HG03060 (cell line): ENCODE results near the gene UNK.
"Not testable (repeated sequence)": the region's sequence is repeated elsewhere in the genome, so short reads cannot be mapped to it uniquely, and the experiment has no call there.

Experiments
- ATAC-seq: cut with Tn5 transposase; IDR thresholded peaks from one replicate; pipeline ENCODE4 v1.9.1; 2021; ENCODE audit warnings: low read depth, moderate number of reproducible peaks; ENCODE audit not compliant: unreplicated experiment

UNK gene

DNA sequence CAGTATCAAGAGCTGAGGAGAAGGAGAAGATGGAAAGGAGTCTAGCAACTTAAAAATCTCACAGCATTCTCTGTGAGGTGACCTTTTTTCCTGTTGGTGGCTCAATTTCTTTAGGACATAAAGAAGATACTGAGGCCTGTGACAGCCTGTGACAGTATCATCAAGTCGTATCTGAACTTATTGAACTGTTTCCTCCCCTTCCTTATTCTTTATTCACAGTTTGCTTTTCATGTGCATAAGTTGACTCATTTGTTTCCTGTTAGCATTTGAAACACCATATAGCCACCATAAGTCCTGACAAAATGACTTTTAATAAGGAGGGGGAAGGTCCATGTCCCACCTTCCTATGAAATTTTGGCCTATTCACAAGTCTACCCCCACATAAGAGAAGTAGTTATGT is 8.9 kb downstream of the UNK start:
- ATAC-seq, result no peak

DNA sequence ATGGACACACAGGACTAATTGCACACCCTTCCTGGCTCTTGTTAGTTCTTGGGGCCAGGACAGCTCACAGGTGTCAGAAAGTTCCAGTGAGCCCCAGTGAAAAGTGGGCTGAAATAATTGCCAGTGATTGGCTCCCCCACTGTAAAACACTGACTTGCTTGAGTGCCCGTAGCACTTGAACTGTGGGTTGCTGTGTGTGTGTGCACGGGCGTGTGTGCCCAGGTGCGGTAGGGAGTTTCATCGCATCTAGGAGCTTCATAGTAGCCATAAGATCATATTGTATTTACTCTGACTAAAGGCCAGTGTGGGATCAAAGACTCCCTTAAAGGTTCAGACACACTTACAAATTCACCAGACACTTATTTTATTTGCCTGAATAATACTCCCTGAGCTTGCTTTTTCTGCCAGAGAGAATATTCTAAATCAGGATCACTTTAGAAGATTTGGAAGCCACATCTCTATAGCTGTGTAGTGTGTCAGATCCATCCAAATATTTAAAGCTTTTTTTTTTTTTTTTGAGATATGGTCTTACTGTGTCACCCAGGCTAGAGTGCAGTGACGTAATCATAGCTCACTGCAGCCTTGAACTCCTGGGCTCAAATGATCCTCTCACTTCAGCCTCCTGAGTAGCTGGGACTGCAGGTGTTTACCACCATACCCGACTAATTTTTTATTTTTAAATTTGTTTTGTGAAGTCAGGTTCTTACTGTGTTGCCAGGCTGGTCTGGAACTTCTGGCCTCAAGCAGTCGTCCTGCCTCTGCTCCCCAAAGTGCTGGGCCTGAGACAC is 11.4 kb downstream of the UNK start:
- ATAC-seq, result no peak

DNA sequence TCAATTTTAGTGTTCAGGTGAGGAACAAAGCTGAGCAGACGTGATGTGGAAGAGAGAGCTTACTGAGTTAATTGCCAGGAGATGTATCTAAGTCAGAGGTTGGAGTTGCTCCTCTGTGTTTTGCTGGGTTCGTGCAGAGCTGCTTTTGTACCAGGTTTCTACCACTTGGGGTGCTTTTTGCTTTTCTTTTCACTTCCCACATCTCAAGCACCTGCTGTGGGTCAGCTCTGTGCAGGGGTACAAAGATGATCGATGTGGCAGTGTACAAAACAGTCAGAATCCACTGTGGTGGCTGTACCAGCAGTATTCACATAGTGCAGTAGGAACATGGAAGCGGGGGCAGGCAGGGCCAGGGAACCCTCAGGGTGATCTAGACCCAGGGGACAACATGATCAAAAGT is 14.8 kb downstream of the UNK start:
- ATAC-seq, result no peak

DNA sequence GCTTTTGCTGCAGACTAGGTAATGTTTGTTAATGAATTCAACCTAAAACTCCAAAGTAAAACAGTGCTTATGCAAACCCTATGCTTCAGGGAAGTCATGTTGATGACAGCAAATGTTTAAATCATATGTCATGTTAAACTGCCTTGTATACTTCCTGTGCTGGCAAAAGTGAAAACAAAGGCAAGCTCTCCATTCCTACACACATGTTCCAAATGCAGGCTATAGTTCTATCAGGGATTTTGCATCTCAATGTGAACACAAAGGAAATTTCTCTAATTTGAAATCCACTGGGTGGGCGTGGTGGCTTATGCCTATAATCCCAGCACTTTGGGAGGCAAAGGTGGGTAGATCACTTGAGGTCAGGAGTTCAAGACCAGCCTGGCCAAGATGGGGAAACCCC is 19.3 kb downstream of the UNK start:
- no peak for ATAC-seq

DNA sequence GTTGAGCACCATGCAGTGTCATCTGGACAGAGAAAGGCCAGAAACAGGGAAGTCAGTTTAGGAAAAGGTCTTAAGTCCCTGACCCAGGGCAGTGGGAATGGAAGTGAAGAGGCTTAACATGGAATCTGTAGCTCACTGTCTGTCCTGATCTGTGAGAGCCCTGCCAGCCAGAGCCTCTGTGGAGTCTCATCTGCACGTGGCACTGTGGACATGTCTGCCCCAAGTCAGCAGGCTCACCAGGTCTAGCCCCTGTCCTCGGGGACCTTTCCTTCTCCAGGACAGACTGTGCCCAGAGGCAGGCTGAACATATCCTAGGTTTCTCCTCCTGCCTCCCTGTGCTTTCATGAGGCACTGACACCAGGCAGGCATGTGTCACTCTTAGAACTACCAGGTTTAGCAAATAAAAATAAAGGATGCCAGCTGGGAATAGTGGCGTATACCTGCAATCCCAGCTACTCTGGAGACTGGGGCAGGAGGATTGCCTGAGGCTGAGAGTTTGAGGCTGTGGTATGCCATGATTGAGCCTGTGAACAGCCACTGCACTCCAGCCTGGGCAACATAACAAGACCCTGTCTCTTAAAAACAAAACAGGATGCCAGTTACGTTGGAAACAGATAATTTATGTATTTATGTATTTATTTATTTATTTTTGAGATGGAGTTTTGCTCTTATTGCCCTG is 22.4 kb downstream of the UNK start:
- ATAC-seq, result no peak

DNA sequence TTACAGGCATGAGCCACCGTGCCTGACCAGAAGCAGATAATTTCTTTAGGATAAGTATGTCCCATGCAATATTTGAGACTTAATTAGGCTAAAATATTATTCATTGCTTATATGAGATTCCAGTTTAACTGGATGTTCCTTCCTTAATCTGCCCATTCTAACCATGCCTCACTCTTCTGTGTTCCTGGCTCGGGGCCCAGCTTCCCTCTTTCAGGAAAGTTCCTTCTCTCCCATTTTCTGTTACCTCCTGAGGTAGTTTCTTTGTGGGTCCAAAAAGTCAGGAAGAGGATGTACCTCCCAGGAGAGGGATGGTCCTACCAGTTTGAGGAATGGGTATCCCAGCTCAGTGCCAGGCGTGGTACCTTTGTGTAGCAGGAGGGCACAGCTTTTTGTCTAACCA is 23.3 kb downstream of the UNK start:
- ATAC-seq, result no peak

DNA sequence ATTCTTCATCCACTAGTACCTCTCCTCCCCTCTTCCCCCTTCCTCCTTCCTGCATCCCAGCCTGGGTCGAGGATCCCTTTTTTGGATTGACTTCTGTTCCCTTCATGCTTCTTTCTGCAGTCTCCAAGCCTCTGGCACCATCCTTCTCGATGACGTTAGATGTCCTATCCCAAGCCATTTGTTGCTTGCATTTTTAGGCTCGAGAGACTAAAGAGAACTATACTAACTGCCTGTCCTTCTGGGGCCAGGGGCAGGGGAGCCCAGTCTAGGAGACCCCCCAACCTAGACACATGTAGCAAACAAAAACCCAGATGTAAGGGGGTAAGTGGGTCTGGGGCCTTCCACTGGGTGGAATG is 23.9 kb downstream of the UNK start:
- no peak for ATAC-seq

DNA sequence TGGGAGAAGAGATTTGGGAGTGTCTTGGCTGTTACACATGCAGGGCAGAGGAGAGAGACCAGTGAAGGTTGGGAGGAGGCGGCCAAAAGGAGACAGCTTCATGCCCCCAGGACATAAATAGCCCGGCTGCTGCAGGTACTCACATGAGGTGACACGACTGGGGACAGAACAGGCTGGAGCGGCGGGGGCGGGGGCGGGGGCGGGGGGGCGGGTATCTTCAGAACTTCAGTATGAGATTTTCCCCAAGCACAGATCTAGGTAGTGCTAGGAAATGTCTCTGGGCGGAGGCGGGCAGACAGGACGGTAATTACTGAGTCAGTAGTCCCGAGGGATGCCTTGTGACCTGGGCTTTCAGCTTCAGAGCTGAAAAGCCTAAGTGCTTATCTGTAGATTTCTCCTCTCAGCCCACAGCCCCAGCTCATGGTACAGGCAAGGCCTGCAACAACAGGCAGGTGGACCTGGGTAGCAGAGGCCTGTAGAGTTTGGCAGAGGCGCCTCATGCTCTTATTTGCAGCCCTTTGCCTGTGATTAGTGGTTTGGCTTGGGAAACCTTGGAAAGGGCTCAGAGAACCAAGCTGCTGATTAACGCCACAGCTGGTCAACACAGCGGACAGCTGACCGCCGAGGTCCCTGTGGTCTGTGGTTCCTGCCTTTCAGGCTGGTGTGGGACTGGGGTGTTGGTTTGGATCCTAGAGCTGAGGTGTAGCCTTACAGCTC is 24.5 kb downstream of the UNK start:
- peak; percentile 62 for ATAC-seq

DNA sequence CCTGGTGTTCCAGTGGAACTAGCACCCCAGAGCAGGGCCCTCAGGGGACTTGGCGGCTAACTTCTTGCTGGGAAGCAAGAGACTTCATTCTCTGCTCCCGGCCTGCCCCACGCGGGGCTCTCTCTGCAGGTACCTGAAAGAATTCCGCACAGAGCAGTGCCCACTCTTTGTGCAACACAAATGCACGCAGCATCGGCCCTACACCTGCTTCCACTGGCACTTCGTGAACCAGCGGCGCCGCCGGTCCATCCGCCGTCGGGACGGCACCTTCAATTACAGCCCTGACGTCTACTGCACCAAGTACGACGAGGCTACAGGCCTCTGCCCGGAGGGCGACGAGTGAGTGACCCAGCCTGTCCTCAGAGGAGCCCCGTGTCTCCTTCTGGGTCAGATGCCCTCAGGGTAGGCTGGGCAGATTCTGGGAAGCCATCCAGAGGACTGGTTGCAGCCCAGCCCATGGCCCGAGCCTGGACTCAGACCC is 25.1 kb downstream of the UNK start:
- no peak for ATAC-seq

DNA sequence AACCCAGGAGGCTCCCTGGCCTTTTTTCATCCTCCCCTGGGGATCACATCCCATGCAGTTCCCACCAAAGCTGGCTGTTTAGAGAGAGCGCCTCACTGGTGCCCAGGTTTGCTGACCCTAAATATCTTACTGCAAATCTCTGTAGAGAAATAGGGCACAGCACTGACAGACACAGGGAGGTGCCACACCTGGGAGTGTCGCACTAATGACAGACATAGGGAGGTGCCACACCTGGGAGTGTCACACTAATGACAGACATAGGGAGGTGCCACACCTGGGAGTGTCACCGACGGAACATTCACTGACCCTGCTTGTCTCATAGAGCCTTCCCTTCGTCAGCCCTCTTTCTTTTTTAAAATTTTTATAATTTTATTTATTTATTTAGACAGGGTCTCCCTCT is 25.6 kb downstream of the UNK start:
- no peak for ATAC-seq

DNA sequence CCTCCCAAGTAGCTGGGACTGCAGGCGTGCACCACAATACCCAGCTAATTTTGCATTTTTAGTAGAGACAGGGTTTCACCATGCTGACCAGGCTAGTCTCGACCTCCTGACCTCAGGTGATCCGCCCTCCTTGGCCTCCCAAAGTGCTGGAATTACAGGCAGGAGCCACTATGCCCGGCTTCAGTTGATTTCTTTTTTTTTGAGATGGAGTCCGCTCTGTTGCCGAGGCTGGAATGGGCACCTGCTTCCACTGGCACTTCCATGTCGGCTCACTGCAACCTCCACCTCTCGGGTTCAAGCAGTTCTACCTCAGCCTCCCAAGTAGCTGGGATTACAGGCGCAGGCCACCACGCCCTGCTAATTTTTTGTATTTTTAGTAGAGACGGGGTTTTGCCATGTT is 26.1 kb downstream of the UNK start:
- ATAC-seq, result not testable (repeated sequence)

DNA sequence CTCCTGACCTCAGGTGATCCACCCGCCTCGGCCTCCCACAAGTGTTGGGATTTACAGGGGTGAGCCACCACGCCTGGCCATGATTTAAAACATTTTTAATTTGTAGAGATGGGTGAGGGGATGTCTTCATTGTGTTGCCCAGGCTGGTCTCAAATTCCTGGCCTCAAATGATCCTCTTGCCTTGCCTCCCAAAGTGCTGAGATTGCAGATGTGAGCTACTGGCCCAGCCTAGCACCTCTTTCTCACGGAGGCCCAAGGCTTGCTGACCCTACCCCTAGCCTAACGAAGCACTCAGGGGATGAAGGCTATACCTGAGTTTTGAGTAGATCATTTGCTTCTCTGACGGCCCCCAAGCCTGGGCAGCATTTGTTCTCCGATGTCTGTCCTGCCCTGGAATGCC is 26.6 kb downstream of the UNK start:
- no peak for ATAC-seq

DNA sequence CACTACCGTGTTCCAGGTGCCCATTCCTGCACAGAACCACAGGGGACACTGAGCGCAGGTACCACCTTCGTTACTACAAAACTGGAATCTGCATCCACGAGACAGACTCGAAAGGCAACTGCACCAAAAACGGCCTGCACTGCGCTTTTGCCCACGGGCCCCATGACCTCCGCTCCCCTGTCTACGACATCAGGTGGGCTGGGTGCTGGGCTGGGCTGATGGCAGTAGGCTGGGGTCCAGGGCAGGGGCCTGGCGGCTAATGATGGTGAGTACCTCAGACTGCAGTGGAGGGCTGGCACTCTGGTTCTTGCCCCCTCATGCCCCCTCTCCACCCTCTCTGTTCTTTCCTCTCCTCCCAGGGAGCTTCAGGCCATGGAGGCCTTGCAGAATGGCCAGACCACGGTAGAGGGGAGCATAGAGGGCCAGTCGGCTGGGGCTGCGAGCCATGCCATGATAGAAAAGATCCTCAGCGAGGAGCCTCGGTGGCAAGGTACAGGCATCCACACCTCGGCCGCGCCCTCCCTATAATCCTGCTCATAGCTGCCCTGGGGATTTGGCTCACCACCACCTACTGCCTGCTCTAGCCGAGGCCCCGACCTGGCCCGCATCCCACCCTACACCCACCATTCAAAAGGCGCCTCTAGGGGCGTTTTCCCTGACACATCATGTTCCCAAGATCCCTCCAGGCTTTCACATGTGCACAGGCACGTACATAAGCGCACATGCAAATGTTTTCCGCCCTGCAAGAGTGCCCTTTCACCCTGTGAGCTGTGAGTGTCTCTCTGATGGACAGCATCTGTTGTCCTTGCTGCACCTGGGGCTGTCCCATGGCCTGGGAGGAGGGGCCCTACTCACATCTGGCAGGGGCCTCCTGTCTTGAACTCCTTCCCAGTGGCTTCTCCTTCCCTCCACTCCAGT is 27.7 kb downstream of the UNK start:
- ATAC-seq, result no peak

DNA sequence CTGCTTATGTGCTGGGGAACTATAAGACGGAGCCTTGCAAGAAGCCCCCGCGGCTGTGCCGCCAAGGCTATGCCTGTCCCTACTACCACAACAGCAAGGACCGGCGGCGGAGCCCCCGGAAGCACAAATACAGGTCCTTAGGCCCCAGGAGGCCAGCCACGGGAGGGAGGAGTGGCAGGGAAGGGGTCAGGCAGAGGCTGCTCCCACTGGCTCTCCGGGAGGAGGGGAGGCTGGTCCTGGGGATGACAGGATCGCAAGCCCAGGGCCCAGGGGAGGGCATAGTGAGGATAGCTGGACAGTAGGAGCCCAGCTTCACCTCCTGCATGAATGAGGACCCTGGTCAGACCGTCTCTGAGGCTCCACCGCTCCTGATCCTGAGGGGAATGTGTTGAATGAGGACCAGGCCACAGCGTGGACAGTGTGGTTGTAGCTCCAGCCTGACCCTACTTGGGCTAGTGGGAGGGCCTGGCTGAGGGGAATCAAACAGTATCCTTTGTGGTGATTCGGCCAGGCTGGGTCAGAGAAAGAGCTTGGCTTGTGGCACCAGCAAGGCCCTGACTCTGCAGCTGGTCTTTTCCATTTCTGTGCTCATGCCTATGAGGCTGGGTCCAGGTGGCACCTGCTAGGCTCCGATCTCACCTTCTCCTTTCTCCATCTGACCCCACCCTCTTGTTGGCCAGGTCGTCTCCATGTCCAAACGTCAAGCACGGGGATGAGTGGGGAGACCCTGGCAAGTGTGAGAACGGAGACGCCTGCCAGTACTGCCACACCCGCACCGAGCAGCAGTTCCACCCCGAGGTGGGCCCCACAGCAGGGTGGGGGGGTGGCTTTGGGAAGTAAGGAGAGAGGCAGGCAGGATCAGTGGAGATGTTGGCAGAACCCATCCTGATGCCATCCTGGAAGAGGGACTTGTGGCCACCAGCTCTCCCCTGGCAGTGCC is 28.7 kb downstream of the UNK start:
- ATAC-seq, result no peak

DNA sequence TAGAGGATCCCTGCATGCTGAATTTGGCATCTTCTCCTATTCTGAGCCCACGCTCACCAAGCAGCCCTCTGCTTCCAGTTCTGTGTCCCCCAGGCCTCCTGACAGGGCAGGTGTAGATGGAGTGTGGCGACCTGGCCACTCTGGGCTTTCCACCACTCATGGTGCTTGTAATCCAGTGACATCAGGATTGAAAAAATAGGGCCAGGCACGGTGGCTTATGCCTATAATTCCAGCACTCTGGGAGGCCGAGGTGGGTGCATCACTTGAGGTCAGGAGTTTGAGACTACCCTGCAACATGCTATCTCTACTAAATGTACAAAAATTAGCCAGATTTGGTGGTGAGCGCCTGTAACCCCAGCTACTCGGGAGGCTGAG is 29.4 kb downstream of the UNK start:
- ATAC-seq, result no peak

DNA sequence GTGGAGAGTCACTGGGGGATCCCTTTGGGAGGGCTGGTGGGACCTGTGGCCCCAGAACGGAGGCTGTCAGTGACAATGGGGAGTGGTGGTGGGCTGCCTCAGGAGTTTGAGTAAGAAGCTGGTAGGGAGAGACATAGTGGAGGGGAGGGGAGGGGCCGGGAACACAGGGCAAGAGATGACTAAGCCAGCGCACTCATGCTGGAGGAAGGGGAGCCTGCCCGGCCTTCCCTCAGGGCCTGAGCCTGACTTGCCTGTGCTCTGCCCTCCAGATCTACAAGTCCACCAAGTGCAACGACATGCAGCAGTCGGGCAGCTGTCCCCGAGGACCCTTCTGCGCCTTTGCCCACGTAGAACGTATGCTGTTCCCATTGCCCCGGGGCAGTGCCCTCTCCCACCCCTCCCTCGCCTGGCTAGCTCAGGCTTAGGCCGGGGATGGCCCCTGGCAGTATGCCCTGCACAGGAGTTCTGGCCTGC is 30.3 kb downstream of the UNK start:
- ATAC-seq, result no peak

DNA sequence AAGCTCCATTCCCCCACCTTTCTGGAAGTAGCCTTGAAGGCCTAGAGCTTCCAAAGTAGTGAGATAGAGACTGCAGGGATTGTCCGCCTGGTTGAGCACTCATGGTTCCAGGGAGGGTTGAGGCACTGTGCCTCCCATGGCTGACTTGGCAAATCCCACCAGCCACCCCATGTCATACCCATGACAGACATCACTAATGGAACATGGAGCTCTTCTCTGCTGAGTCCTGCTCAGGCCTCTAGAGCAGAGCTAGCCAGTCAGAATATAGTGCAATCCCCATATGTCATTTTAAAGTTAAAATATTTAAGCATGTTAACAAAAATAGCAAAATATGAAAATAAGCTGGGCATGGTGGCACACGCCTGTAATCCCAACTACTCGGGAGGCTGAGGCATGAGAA is 30.8 kb downstream of the UNK start:
- no peak for ATAC-seq

DNA sequence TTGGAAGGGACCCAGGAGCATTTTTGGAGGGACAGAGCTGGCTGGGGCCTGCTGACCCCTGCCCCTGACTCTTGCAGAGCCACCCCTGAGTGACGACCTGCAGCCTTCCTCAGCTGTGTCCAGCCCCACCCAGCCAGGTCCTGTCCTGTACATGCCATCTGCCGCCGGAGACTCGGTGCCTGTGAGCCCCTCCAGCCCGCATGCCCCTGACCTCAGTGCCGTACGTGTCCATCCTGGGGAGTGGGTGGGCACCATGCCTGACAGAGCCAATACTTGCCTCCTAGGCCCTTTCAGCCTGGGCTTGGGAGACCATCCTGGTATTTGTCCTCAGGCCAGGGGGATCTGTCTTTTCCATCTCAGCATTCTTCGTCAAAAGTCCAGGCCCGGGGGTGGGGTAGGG is 32.1 kb downstream of the UNK start:
- no peak for ATAC-seq

DNA sequence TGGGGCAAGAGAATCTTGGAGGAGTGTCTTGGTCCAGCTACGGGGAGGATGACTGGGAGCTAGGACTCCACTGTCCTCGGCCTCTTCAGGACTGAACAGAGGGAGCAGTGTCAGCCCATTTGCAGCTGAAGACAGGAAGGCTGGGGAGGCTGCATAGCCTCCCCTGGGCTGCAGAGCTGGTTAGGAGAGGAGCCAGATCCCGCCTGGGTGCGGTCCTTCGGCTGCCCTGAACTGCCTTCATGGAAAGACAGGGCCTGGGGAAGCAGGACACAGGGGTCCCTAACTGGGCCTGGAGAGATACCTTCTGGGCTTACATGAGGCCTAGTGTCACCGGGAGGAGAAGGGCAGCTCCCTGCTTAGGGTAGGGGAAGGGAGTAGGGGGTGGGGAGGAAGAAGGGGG is 33.0 kb downstream of the UNK start:
- no peak for ATAC-seq
